ENCODE data around the gene PCDHGA1. TPM values are rescaled to one million over a fixed set of nuclear protein-coding genes. Genes with fewer than 3 reads are reported as not detected.

PCDHGA1 gene
- total and polyA plus RNA-seq, 9 of the 15 experiments (the other 6 are each of a cell fraction or from before 2014, with no cell fraction given), result 0.05 to 0.26 (median 0.18) TPM; not detected in 2

- no peak for TF ChIP-seq PATZ1 (CRISPR knock-in tag; IDR thresholded peaks at IDR 0.05; ENCODE audit: borderline replicate concordance)
- no peak for TF ChIP-seq ZNF408 (CRISPR knock-in tag; IDR thresholded peaks at IDR 0.05; ENCODE audit: low read depth)
- TF ChIP-seq ZNF76 (CRISPR knock-in tag; IDR thresholded peaks at IDR 0.05; ENCODE audit: borderline replicate concordance), result no peak
- no peak for TF ChIP-seq MAZ (CRISPR knock-in tag; conservative IDR thresholded peaks at IDR 0.05 in 1 of 2, IDR thresholded peaks at IDR 0.05 in 1 of 2)
Measured at GRCh38 chr5:141527426-141527825, 197.1 kb downstream of the PCDHGA1 start (continued).

- Histone ChIP-seq H3K4me3 (no peak overlapping the region), H3K9me1 (ENCODE audit: control insufficient read depth, insufficient read depth, low read length) (no peaks in the 10 kb centered on the region), H3K9ac (ENCODE audit: insufficient read depth in 1 of 2, low read depth in 2 of 2, low read length in 2 of 2) (no peak overlapping the region), H3K36me3 (ENCODE audit: control insufficient read depth, insufficient read depth, low read length) (peaks cover 99% of the 10 kb centered on the region), H3K4me1 (replicated peaks in 1 of 2; ENCODE audit: control insufficient read depth in 2 of 2, insufficient read depth in 2 of 2, low read length in 2 of 2) (peaks cover 0 to 2% of the 10 kb centered on the region in 2 experiments; a peak in 1 of 5 replicates), H3K27ac (ENCODE audit: extremely low read depth, low read depth, low read length) (no peak overlapping the region), H3K4me2 (ENCODE audit: insufficient read depth, low read length) (no peak overlapping the region), H4K20me1 (replicated peaks; ENCODE audit: control insufficient read depth, insufficient read depth, low read length) (no peaks in the 10 kb centered on the region; the same call in 1 of the 2 replicates), H3K27me3 (ENCODE audit: control insufficient read depth in 2 of 2, insufficient read depth in 2 of 2, low read length in 2 of 2) (no peaks in the 10 kb centered on the region), H3K79me2 (ENCODE audit: control insufficient read depth, insufficient read depth, low read length) (no peaks in the 10 kb centered on the region), H2AFZ (ENCODE audit: low read depth, low read length) (no peak overlapping the region), H3K9me3 (replicated peaks; ENCODE audit: control insufficient read depth, insufficient read depth, low read depth, low read length) (no peaks in the 10 kb centered on the region)
- intact Hi-C loops (cut with micrococcal nuclease) (no loop called here), in situ Hi-C loops (cut with MboI) (no loop called here)
- BruUV-seq (replicated peaks), result TSS peak; percentile 9
- ChIA-PET CTCF (ENCODE audit: low intra/inter-chr PET ratio) (no interaction called here), POLR2A (no interaction called here)
- 92% methylated on average over 11 of the region's 11 CpGs for WGBS (ENCODE audit: insufficient coverage, low coverage, missing lambda C conversion rate)
- DNase-seq (ENCODE audit: extremely low read depth in 1 of 4, low spot score in 3 of 4) (no peak), ATAC-seq (no peak), FAIRE-seq (no peak)
- TF ChIP-seq LCOR (CRISPR knock-in tag; IDR thresholded peaks at IDR 0.05) (no peak), MAFF (IDR thresholded peaks at IDR 0.05; ENCODE audit: low read length) (no peak), STAT5A (IDR thresholded peaks at IDR 0.05; ENCODE audit: borderline replicate concordance, low read length) (no peak), KDM4B (IDR thresholded peaks at IDR 0.05; ENCODE audit: borderline replicate concordance in 2 of 2, low read depth in 1 of 2) (no peak), GTF2E2 (tag; IDR thresholded peaks at IDR 0.05) (no peak), THAP12 (CRISPR knock-in tag; IDR thresholded peaks at IDR 0.05) (no peak), ZBTB26 (CRISPR knock-in tag; IDR thresholded peaks at IDR 0.05) (no peak), ATF6 (CRISPR knock-in tag; IDR thresholded peaks at IDR 0.05) (no peak)
Measured at GRCh38 chr5:141528291-141528984, 198.1 kb downstream of the PCDHGA1 start.

All from K562 (cell line).